Measurements from ENCODE around the gene BBS1. TPM values are rescaled to one million over a fixed set of nuclear protein-coding genes. Genes with fewer than 3 reads are reported as not detected.
A peak's percentile ranks its signal among the peaks of the same experiment; 100 is the strongest.
"Not testable (repeated sequence)": the region's sequence is repeated elsewhere in the genome, so short reads cannot be mapped to it uniquely, and the experiment has no call there.

BBS1 gene
- polyA plus RNA-seq (2012; ENCODE audit: insufficient read depth, insufficient read length), result 15.0 TPM

- DNase-seq (ENCODE audit: low read depth, low spot score), result peak; percentile 57
- H3K4me3 ChIP-seq (ENCODE audit: low read length), result peak within 1 kb of the TSS; percentile 95
Observed at GRCh38 chr11:66510271-66510989, at the start of gene BBS1. Gene BBS1 (plus strand): TSS chr11:66510635. CDS start chr11:66510660, 25 bp downstream.

GRCh38 chr11:66462010-66462409 is 48.4 kb upstream of the BBS1 start:
- no peak for DNase-seq (ENCODE audit: low read depth, low spot score)
- no peak overlapping the region for H3K4me3 ChIP-seq (ENCODE audit: low read length)

GRCh38 chr11:66462911-66463310 is 47.5 kb upstream of the BBS1 start:
- no peak for DNase-seq (ENCODE audit: low read depth, low spot score)
- H3K4me3 ChIP-seq (ENCODE audit: low read length), result no peak overlapping the region

GRCh38 chr11:66464116-66464515 is 46.3 kb upstream of the BBS1 start:
- H3K4me3 ChIP-seq (ENCODE audit: low read length); DNase-seq (ENCODE audit: low read depth, low spot score): not testable (repeated sequence)

- H3K4me3 ChIP-seq (ENCODE audit: low read length), result no peak overlapping the region
Observed at GRCh38 chr11:66464916-66465315, 45.5 kb upstream of the BBS1 start.

GRCh38 chr11:66465373-66466224 is 44.8 kb upstream of the BBS1 start:
- DNase-seq (ENCODE audit: low read depth, low spot score), result no peak
- H3K4me3 ChIP-seq (ENCODE audit: low read length), result peak overlapping the region; percentile 61

More at GRCh38 chr11:66464916-66465315, 45.5 kb upstream of the BBS1 start:
- DNase-seq (ENCODE audit: low read depth, low spot score), result no peak

- H3K4me3 ChIP-seq (ENCODE audit: low read length), result peak within 1 kb of the TSS; percentile 61
- peak; percentile 82 for DNase-seq (ENCODE audit: low read depth, low spot score)
Observed at GRCh38 chr11:66466225-66467033, 44.0 kb upstream of the BBS1 start, which contains the start of gene PELI3. Gene PELI3 (plus strand): TSS chr11:66466905. CDS start chr11:66468129, 1,224 bp downstream.

- peak overlapping the region; percentile 61 for H3K4me3 ChIP-seq (ENCODE audit: low read length)
- no peak for DNase-seq (ENCODE audit: low read depth, low spot score)
Observed at GRCh38 chr11:66467034-66467659, 43.3 kb upstream of the BBS1 start.

GRCh38 chr11:66467756-66468155 is 42.7 kb upstream of the BBS1 start:
- peak overlapping the region; percentile 61 for H3K4me3 ChIP-seq (ENCODE audit: low read length)
- DNase-seq (ENCODE audit: low read depth, low spot score), result no peak

GRCh38 chr11:66468691-66469090 is 41.7 kb upstream of the BBS1 start:
- H3K4me3 ChIP-seq (ENCODE audit: low read length), result no peak overlapping the region
- no peak for DNase-seq (ENCODE audit: low read depth, low spot score)

- DNase-seq (ENCODE audit: low read depth, low spot score), result no peak
- H3K4me3 ChIP-seq (ENCODE audit: low read length), result no peak overlapping the region
Observed at GRCh38 chr11:66469441-66469840, 41.0 kb upstream of the BBS1 start.

- no peak overlapping the region for H3K4me3 ChIP-seq (ENCODE audit: low read length)
- no peak for DNase-seq (ENCODE audit: low read depth, low spot score)
Observed at GRCh38 chr11:66470015-66470414, 40.4 kb upstream of the BBS1 start.

- no peak for DNase-seq (ENCODE audit: low read depth, low spot score)
- H3K4me3 ChIP-seq (ENCODE audit: low read length), result no peak overlapping the region
Observed at GRCh38 chr11:66471142-66471541, 39.3 kb upstream of the BBS1 start.

- no peak for DNase-seq (ENCODE audit: low read depth, low spot score)
- no peak overlapping the region for H3K4me3 ChIP-seq (ENCODE audit: low read length)
Observed at GRCh38 chr11:66472054-66472453, 38.4 kb upstream of the BBS1 start.

GRCh38 chr11:66473167-66473566 is 37.3 kb upstream of the BBS1 start:
- no peak for DNase-seq (ENCODE audit: low read depth, low spot score)
- H3K4me3 ChIP-seq (ENCODE audit: low read length), result no peak overlapping the region

- DNase-seq (ENCODE audit: low read depth, low spot score), result no peak
- no peak overlapping the region for H3K4me3 ChIP-seq (ENCODE audit: low read length)
Observed at GRCh38 chr11:66473608-66474515, 36.6 kb upstream of the BBS1 start.

GRCh38 chr11:66475349-66476172 is 34.9 kb upstream of the BBS1 start:
- H3K4me3 ChIP-seq (ENCODE audit: low read length), result no peak overlapping the region
- DNase-seq (ENCODE audit: low read depth, low spot score), result no peak

Data from Jurkat, Clone E6-1 (cell line).